Muscle layer of colon (tissue), 2 donors: Measurements from ENCODE around the gene LRCH1.

Experiments
- H3K27ac ChIP-seq: one replicate; pipeline ENCODE4 v1.7.0; 2013; ENCODE audit warnings: low read depth, mild to moderate bottlenecking, low read length, moderate library complexity
- H3K27me3 ChIP-seq, 2 donors: one replicate each; pipeline ENCODE4 v1.7.0; 2013; ENCODE audit warnings: low read length in 2 of 2, mild to moderate bottlenecking in 2 of 2; ENCODE audit not compliant: insufficient read depth in 2 of 2, control insufficient read depth in 1 of 2
- H3K36me3 ChIP-seq: one replicate; pipeline ENCODE4 v1.7.0; 2013; ENCODE audit warnings: mild to moderate bottlenecking, low read length; ENCODE audit not compliant: insufficient read depth
- H3K4me1 ChIP-seq: one replicate; pipeline ENCODE4 v1.7.0; 2013; ENCODE audit warnings: mild to moderate bottlenecking, low read length; ENCODE audit not compliant: insufficient read depth
- H3K4me3 ChIP-seq, 2 donors: one replicate each; pipeline ENCODE4 v1.7.0; 2013; ENCODE audit warnings: low read length in 2 of 2, low read depth in 1 of 2, mild to moderate bottlenecking in 1 of 2, moderate library complexity in 1 of 2
- H3K9ac ChIP-seq: one replicate; pipeline ENCODE4 v1.7.0; 2013; ENCODE audit warnings: low read length
- H3K9me3 ChIP-seq: one replicate; pipeline ENCODE4 v1.7.0; 2013; ENCODE audit warnings: mild to moderate bottlenecking, low read length
- donor health status: abdominal sarcoma.
- donor health status: Adenocarcinoma of cecum.

LRCH1 gene

DNA sequence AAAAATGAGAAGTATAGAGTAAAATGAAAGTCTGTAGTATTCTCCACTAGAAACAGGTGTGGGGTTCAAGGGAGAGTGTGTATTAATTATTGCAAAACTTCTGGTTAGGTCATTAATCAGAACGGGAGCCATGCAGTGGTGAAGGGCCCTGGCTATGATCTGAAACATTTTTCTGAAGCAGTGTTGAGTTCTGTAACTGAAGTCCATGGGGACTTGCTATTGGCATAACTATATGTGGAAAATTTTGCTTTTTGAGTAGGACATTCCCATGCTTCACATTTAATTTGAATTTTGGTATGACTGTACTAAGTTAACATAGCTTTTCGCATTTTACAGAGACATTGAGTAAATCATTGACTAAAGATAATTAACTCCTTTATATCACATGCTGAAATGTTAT lies 67.5 kb downstream of the LRCH1 start:
- H3K36me3 ChIP-seq: no peaks in the 10 kb centered on the region
- H3K9ac ChIP-seq: no peak overlapping the region
- H3K27ac ChIP-seq: no peak overlapping the region
- H3K27me3 ChIP-seq: no peaks in the 10 kb centered on the region
- peaks cover 73% of the 10 kb centered on the region for H3K4me1 ChIP-seq
- no peak overlapping the region for H3K4me3 ChIP-seq
- no peaks in the 10 kb centered on the region for H3K9me3 ChIP-seq

GRCh38 chr13:46621133-46621532 lies 68.2 kb downstream of the LRCH1 start:
- Histone ChIP-seq H3K4me1 (peaks cover 68% of the 10 kb centered on the region), H3K4me3 (no peak overlapping the region), H3K36me3 (no peaks in the 10 kb centered on the region), H3K27me3 (no peaks in the 10 kb centered on the region), H3K27ac (peak overlapping the region; percentile 4), H3K9ac (no peak overlapping the region), H3K9me3 (no peaks in the 10 kb centered on the region)

- Histone ChIP-seq H3K4me1 (peaks cover 68% of the 10 kb centered on the region), H3K4me3 (peak overlapping the region in 1 of 2 donors; percentile 0), H3K27ac (peak overlapping the region; percentile 48), H3K36me3 (no peaks in the 10 kb centered on the region), H3K9ac (peak overlapping the region; percentile 8), H3K27me3 (no peaks in the 10 kb centered on the region), H3K9me3 (no peaks in the 10 kb centered on the region)
These were observed 69.0 kb downstream of the LRCH1 start for GRCh38 chr13:46621792-46622629.

DNA sequence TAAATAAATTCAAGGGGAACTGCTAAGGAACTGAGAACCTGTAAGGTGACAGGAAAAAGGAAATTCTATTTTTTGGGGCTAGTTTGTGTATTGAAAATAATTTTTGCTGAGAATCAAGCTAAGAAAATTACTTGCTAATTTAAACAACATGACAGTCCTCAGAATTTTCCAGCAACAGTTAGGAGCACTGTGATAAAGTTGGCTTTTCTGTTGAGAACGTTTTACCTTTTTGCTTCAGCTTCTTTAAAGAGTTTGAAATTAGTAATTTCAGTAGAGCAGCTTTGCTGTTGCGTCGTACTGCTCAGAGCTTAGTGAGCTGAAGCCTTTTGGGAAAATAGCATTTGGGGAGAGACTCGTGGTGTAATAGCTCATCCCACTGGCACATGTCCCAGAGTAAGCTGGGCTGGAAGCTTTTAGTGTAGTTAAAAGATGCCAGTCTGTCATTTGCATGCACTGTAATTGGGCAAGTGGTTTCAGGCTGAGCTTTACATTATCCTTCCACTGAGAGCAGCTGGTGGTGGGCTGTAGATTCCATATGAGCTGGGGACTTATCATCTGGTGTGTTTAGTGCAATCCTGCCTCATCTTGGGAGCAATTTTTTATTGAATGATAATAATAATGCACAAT lies 69.8 kb downstream of the LRCH1 start:
- Histone ChIP-seq H3K4me1 (peaks cover 63% of the 10 kb centered on the region), H3K9me3 (no peaks in the 10 kb centered on the region), H3K9ac (peak overlapping the region; percentile 8), H3K36me3 (no peaks in the 10 kb centered on the region), H3K27ac (peak overlapping the region; percentile 35), H3K27me3 (no peaks in the 10 kb centered on the region), H3K4me3 (peak overlapping the region; percentile 0 to 3)

- Histone ChIP-seq H3K27me3 (no peaks in the 10 kb centered on the region), H3K4me1 (peaks cover 71% of the 10 kb centered on the region), H3K4me3 (no peak overlapping the region), H3K27ac (no peak overlapping the region), H3K9ac (no peak overlapping the region), H3K9me3 (no peaks in the 10 kb centered on the region), H3K36me3 (no peaks in the 10 kb centered on the region)
These were observed 71.4 kb downstream of the LRCH1 start for GRCh38 chr13:46624353-46624752.

GRCh38 chr13:46624821-46625220 lies 71.9 kb downstream of the LRCH1 start:
- Histone ChIP-seq H3K27ac (peak overlapping the region; percentile 12), H3K9ac (no peak overlapping the region), H3K4me3 (no peak overlapping the region), H3K4me1 (peaks cover 71% of the 10 kb centered on the region), H3K9me3 (no peaks in the 10 kb centered on the region), H3K27me3 (no peaks in the 10 kb centered on the region), H3K36me3 (no peaks in the 10 kb centered on the region)

- Histone ChIP-seq H3K27me3 (no peaks in the 10 kb centered on the region), H3K9ac (no peak overlapping the region), H3K36me3 (no peaks in the 10 kb centered on the region), H3K4me3 (no peak overlapping the region), H3K27ac (peak overlapping the region; percentile 2), H3K4me1 (peaks cover 60% of the 10 kb centered on the region), H3K9me3 (no peaks in the 10 kb centered on the region)
These were observed 74.5 kb downstream of the LRCH1 start for GRCh38 chr13:46627462-46627861.

- Histone ChIP-seq H3K9ac (no peak overlapping the region), H3K4me3 (no peak overlapping the region), H3K9me3 (no peaks in the 10 kb centered on the region), H3K27me3 (no peaks in the 10 kb centered on the region), H3K36me3 (no peaks in the 10 kb centered on the region), H3K27ac (peak overlapping the region; percentile 74), H3K4me1 (peaks cover 59% of the 10 kb centered on the region)
These were observed 75.8 kb downstream of the LRCH1 start for GRCh38 chr13:46628622-46629365.

DNA sequence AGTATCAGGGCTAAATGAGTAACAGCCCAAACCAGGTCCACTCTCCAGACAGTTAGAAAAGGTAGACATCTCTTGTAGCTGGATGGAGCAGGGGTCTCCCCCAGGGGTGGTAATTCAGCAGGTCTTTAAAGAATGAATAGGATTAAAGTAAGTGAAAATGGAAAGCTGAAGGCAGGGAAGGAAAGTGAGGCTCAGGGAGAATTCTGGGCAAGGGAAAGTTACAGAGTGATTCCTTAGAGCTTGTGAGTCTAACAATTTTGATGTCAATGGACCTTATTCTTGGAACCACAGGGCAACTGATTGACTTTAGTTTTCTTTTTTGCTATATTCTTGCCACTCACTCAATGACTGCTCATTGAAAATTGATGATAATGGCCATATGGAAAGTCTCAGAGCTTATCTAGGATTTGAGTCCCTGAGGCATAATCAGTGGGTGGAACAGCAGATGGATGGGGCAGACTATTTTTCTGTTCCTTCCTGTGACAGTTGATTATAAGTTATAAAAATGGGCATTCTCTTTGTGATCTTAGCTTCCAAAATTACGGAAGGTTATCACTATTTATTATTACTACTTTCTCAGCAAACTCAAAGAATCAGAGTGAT lies 76.9 kb downstream of the LRCH1 start:
- H3K9ac ChIP-seq: no peak overlapping the region
- H3K27ac ChIP-seq: no peak overlapping the region
- no peaks in the 10 kb centered on the region for H3K9me3 ChIP-seq
- H3K27me3 ChIP-seq: no peaks in the 10 kb centered on the region
- H3K36me3 ChIP-seq: no peaks in the 10 kb centered on the region
- H3K4me1 ChIP-seq: peaks cover 58% of the 10 kb centered on the region
- H3K4me3 ChIP-seq: no peak overlapping the region

DNA sequence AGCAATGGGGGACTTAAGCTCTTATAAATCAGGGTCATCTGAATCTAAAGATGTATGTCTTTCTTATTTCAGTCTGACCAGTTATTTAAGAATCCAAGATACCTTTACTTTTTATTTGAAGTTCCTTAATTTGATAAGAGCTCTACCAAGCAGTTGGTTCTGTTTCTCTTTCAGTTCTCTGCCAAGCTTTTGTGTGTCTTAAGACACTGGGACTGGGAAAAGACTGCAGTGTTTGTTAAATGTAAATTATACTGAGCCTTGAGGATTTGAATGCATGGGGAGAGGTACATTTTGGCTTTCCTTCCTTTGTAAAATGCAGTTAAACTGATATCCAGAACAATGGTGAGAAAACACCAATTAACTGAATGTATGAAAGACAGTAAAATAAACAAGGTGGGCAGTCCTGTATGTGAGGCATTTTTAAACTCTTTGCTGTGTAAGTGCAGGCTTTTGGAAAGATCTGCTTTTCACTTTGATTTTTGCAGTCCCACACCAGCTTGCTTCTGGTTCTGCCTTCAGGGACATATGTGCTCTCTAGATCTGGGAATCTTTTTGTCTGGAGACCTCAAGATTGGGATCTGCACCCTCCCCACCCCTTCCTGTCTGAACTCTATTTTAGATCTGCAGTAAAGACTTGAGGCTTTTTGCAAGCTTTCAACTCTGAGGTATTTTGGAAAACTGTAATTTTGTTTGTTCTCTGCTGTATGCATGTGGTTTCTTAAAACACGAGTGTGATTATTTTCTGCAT lies 77.6 kb downstream of the LRCH1 start:
- Histone ChIP-seq H3K9ac (no peak overlapping the region), H3K9me3 (no peaks in the 10 kb centered on the region), H3K27ac (no peak overlapping the region), H3K4me1 (peaks cover 55% of the 10 kb centered on the region), H3K4me3 (no peak overlapping the region), H3K36me3 (no peaks in the 10 kb centered on the region), H3K27me3 (no peaks in the 10 kb centered on the region)

- Histone ChIP-seq H3K4me3 (no peak overlapping the region), H3K4me1 (peaks cover 55% of the 10 kb centered on the region), H3K9ac (no peak overlapping the region), H3K36me3 (no peaks in the 10 kb centered on the region), H3K27ac (no peak overlapping the region), H3K9me3 (no peaks in the 10 kb centered on the region), H3K27me3 (no peaks in the 10 kb centered on the region)
These were observed 78.2 kb downstream of the LRCH1 start for GRCh38 chr13:46631179-46631542.
